Renal cortical epithelial cell (primary cell): ENCODE data around the gene SLC33A1. TPM values are rescaled to one million over a fixed set of nuclear protein-coding genes. Genes with fewer than 3 reads are reported as not detected.
A peak's percentile ranks its signal among the peaks of the same experiment; 100 is the strongest.

Source experiments
- DNase-seq: peaks from one replicate; pipeline ENCODE4 v3.0.0-alpha.2; 2011; ENCODE audit warnings: low read depth
- total RNA-seq: library from RNA; depleted of rRNA; stranded (reverse); fragments of >200 nt; gene quantifications from 2 replicates; pipeline ENCODE4 v1.2.3, GENCODE V29; 2014

SLC33A1 gene
- total RNA-seq, 1 donor from 2014 or later = 55.8 TPM

DNA sequence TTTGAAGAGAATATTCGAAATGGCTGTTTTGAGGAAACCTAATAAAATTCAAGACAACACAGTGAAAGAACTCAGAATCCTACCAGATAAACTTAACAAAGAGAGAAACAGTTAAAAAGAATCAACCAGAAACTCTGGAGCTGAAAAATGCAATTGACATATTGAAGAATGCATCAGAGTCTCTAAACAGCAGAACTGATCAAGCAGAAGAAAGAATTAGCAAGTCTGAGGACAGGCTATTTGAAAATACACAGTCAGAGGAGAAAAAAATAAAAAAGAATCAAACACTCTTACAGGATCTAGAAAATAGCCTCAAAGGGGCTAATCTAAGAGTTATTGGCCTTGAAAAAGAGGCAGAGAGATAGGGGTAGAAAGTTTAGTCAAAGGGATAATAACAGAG, 61.7 kb downstream of the SLC33A1 start:
- no peak for DNase-seq

GRCh38 chr3:155791190-155791589, 63.0 kb downstream of the SLC33A1 start:
- peak; percentile 24 for DNase-seq

DNA sequence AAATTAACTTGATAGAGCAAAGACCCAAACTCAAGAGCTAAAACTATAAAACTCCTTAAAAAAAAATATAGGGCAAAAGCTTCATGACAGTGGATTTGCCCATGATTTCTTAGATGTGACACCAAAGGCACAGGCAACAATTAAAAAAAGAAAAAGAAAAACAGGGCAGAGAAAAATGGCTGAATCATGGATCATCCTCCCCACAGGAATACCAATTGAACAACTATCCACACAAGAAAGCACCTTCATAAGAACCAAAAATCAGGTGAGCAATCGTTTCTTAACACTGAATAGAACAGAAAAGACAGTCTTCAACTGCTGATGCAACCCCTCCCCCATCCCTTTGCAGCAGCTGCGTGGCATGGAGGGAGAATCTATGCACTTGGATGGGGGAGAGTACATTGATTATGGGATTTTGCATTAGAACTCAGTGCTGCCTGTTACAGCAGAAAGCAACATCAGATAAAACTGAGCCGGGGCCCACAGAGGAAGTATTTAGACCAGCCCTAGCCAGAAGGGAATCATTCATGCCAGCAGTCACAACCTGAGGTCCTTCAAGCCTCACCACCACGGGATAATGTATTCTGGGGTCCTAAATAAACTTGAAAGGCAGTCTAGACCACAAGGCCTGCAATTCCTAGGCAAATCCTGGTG, 63.8 kb downstream of the SLC33A1 start:
- DNase-seq = no peak

DNA sequence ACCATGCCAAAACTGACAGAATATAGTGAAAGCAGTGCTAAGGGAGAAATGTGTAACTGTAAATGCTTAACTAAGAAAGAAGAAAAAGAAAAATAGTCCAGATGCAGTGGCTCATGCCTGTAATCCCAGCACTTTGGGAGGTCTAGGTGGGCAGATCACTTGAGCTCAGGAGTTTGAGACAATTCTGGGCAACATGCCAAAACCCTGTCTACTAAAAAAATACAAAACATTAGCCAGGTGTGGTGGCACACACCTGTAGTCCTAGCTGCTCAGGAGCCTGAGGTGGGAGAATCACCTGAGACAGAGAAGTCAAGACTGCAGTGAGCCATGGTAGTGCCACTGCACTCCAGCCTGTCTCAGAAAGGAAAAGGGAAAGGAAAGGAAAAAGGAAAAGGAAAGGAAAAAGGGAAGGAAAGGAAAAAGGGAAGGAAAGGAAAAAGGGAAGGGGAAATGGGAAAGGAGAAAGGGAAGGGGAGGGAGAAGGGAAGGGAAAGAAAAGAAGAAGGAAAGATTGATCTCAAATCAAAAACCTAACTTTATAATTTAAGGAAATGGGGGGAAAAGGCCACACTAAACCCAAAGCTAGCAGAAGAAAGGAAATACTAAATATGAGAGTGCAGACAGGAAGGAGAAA, 68.4 kb downstream of the SLC33A1 start:
- no peak for DNase-seq

DNA sequence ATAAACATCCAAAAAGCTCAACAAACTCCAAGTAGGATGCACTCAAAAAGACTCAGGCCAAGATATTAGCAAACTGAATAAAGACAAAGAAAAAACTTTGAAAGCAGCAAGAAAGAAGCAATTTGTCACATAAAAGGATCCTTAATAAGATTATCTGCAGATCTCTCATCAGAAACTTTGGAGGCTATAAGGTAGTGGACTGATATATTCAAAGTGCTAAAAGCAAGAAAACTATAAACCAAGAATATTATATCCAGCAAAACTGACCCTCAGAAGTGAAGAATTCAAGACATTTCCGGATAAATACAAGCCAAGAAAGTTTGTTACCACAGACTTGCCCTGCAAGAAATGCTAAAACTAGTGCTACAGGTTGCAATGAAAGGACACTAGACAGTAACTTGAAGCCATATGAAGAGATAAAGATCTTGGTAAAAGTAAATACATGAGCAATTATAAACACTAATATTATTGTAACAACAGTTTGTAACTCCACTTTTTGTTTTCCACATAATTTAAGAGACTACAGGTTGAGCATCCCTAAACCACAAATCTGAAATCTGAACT, 71.8 kb downstream of the SLC33A1 start:
- DNase-seq = no peak

DNA sequence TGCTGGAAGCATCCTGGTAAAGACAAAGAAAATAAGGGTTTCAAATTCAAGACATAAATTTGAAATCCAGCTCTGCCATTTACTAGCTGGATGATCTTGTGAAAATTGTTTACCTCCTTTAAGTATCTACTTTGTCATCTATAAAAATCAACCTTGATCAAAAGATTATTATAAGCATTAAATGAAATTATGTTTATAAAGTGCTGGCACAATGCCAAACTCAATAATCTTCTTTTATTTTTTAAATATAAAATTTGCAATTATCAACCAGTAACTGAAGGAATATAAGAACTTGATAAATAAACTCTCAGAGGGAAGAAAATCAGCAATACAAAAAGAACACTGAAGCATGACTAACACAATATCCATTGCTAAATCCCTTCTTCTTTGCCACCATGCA, 73.9 kb downstream of the SLC33A1 start:
- DNase-seq = no peak

- peak; percentile 7 for DNase-seq
Observed at GRCh38 chr3:155778462-155778861, 75.8 kb downstream of the SLC33A1 start.

DNA sequence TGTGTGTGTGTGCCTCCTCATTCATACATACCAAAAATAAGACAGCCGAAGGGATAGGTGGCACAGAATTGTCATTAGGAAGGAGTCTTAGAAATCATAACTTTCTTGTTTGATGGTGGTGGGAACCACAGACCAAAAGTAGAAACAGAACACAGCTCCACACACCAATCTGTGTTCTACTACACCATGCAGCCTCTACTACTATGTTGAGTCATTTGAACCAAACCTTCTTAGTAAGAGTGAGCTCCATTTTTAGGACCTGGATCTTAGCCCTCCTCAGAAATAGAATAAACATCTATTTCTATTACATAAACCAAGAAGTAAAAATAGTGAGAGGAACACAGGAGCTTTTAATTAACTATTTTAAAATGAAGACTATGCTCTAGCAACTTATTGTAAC, 81.4 kb downstream of the SLC33A1 start:
- no peak for DNase-seq

- DNase-seq = no peak
Observed at GRCh38 chr3:155771126-155771525, 83.1 kb downstream of the SLC33A1 start.

Other genes with a start within 250 kb of the SLC33A1 start
- gene PLCH1, start 109.4 kb downstream of the SLC33A1 start, total RNA-seq = 1.7 and 2.8 TPM in 2 replicates
- 5.4 and 6.0 TPM in 2 replicates for gene C3orf33, start 48.1 kb downstream of the SLC33A1 start, total RNA-seq
- gene GMPS, start 16.2 kb upstream of the SLC33A1 start, total RNA-seq = 60.8 and 74.8 TPM in 2 replicates